NB4 (cell line): Measurements from ENCODE around the gene HOXB2.

Experiments
- MYC ChIP-seq: IDR thresholded peaks from 2 replicates; pipeline ENCODE4 v1.6.1; 2011; ENCODE audit warnings: low read depth, low read length
- TF ChIP-seq, protein P1 (sequence below): IDR thresholded peaks from one replicate; pipeline ENCODE4 v1.5.1; 2012; ENCODE audit warnings: low read depth, low read length

DNA sequence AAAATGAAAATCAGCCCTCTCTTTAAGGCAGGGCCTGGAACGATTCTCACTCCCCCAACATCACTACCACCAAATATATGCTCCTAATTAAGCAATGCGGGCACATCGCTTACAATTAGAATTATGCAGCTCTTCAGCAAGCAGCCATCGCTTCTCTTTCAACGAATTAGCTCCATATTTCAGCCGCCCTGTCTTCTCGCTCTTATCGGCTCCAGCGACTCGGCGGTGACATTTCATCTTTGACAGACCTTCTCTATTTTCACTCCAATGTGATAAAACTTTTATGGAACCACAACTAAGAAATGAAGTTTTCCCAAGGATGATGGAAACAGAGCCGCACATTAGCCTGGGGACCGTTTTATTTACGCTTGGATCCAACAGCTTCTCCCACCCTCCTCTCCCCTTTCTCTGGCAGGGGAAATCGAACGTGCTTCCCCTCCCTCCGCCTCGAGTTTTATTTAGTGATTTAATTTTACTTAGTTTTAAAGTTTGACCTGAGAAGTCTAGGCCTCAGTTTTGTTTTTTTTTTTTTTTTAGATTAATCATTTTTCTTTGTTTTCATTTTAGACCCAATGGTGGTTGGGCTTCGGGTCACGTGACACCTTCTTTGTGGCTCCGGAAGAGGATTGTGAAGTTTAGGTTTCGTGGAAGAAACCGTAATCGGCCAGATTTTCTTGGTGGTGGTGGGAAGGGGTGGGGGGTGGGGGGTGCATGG is 3.1 kb upstream of the HOXB2 start:
- TF ChIP-seq, protein P1, sequence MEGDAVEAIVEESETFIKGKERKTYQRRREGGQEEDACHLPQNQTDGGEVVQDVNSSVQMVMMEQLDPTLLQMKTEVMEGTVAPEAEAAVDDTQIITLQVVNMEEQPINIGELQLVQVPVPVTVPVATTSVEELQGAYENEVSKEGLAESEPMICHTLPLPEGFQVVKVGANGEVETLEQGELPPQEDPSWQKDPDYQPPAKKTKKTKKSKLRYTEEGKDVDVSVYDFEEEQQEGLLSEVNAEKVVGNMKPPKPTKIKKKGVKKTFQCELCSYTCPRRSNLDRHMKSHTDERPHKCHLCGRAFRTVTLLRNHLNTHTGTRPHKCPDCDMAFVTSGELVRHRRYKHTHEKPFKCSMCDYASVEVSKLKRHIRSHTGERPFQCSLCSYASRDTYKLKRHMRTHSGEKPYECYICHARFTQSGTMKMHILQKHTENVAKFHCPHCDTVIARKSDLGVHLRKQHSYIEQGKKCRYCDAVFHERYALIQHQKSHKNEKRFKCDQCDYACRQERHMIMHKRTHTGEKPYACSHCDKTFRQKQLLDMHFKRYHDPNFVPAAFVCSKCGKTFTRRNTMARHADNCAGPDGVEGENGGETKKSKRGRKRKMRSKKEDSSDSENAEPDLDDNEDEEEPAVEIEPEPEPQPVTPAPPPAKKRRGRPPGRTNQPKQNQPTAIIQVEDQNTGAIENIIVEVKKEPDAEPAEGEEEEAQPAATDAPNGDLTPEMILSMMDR: no peak
- no peak for TF ChIP-seq MYC
